ENCODE measurements around the gene CBX6.
A peak's percentile ranks its signal among the peaks of the same experiment; 100 is the strongest.

The CBX6 gene

DNA sequence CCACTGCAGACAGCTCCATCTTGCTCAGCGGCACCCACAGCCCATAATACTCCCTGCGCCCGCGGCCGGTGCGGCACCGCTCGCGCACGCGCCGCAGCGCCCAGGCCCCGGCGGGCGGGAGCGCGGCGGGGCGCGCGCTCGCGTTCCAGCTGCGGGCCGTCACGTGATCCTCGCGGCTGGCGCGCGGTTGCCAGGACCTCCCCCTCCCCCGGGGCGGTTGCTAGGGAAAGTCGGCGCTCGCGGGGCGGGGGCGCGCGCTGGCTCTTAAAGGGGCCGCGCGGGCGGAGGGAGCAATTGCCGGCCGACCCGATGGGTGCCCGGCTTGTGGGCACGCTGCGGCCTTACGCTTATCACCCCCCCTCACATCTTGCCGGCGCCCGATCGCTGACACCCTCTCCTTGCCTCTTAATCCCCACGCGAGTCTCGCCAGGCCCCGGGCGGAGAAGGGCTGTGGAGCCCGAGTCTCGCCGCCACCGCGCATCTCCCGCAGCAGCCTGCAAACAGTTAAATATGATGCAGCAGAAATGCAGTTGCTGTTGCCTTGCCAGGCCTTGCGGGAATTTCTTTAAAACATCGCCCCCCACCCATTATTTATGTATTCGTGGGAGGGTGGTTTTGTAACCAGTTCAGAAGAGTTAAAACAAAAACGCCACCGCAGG is at the start of gene CBX6:
Gene CBX6 (minus strand): TSS at position 45 of the 659 bp plus-strand sequence. CDS start 26 bp downstream, at position 19.
- Histone ChIP-seq H3K9me3 (ENCODE audit: insufficient read depth, low read length) (no peaks in the 10 kb centered on the region), H2AFZ (ENCODE audit: low read depth, low read length) (peak within 1 kb of the TSS; percentile 29), H3K4me2 (ENCODE audit: low read length) (peak within 1 kb of the TSS; percentile 99), H3K9ac (ENCODE audit: low read length) (peak within 1 kb of the TSS; percentile 90), H3K79me2 (ENCODE audit: low read length) (peaks cover 45% of the 10 kb centered on the region), H3K4me3 (ENCODE audit: low read length) (peak within 1 kb of the TSS; percentile 88), H4K20me1 (ENCODE audit: insufficient read depth, low read length) (peaks cover 29% of the 10 kb centered on the region), H3K4me1 (ENCODE audit: low read length) (peaks cover 45% of the 10 kb centered on the region), H3K27me3 (ENCODE audit: low read depth, low read length) (no peaks in the 10 kb centered on the region), H3K27ac (ENCODE audit: low read length) (peak within 1 kb of the TSS; percentile 71), H3K36me3 (replicated peaks; ENCODE audit: low read depth, low read length) (peaks cover 25% of the 10 kb centered on the region)
- TF ChIP-seq CTCF (IDR thresholded peaks at IDR 0.05; ENCODE audit: low read depth, low read length) (no peak), EZH2phosphoT487 (IDR thresholded peaks at IDR 0.05; ENCODE audit: low read depth) (no peak)

- Histone ChIP-seq H3K9me3 (ENCODE audit: insufficient read depth, low read length) (no peaks in the 10 kb centered on the region), H3K27ac (ENCODE audit: low read length) (no peak overlapping the region), H3K4me2 (ENCODE audit: low read length) (no peak overlapping the region), H3K4me1 (ENCODE audit: low read length) (no peaks in the 10 kb centered on the region), H3K27me3 (ENCODE audit: low read depth, low read length) (peaks cover 29% of the 10 kb centered on the region), H3K9ac (ENCODE audit: low read length) (no peak overlapping the region), H4K20me1 (ENCODE audit: insufficient read depth, low read length) (no peaks in the 10 kb centered on the region), H2AFZ (ENCODE audit: low read depth, low read length) (no peak overlapping the region), H3K36me3 (replicated peaks; ENCODE audit: low read depth, low read length) (no peaks in the 10 kb centered on the region), H3K4me3 (ENCODE audit: low read length) (no peak overlapping the region), H3K79me2 (ENCODE audit: low read length) (no peaks in the 10 kb centered on the region)
- no peak for TF ChIP-seq EZH2phosphoT487 (IDR thresholded peaks at IDR 0.05; ENCODE audit: low read depth)
- no peak for TF ChIP-seq CTCF (IDR thresholded peaks at IDR 0.05; ENCODE audit: low read depth, low read length)
Measured at GRCh38 chr22:38921806-38922205, 49.8 kb upstream of the CBX6 start.

DNA sequence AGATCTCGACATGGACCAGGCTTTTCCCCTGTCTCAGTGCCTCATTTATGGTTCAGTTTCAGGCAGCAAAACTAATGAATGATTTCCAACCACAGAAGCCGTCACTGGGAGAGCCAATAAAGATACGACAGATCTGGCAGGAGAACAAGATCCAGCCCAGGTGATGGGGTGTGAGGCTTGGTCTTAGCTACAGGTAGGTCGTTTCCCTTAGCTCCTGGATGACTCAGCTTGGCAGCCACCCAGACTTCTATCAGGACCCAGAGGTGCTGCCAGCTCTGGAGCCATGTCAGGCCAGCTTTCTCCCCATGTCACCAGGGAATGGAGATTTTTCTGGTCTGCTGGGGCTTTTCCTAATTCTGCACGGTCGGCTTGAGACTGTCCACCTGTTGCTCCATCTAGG is 49.1 kb upstream of the CBX6 start:
- peaks cover 36% of the 10 kb centered on the region for H3K27me3 ChIP-seq (ENCODE audit: low read depth, low read length)
- TF ChIP-seq CTCF (IDR thresholded peaks at IDR 0.05; ENCODE audit: low read depth, low read length) = no peak
- TF ChIP-seq EZH2phosphoT487 (IDR thresholded peaks at IDR 0.05; ENCODE audit: low read depth) = no peak
- H3K4me3 ChIP-seq (ENCODE audit: low read length) = no peak overlapping the region
- no peak overlapping the region for H3K27ac ChIP-seq (ENCODE audit: low read length)
- H3K9ac ChIP-seq (ENCODE audit: low read length) = no peak overlapping the region
- H3K9me3 ChIP-seq (ENCODE audit: insufficient read depth, low read length) = no peaks in the 10 kb centered on the region
- H3K4me1 ChIP-seq (ENCODE audit: low read length) = no peaks in the 10 kb centered on the region
- H3K36me3 ChIP-seq (replicated peaks; ENCODE audit: low read depth, low read length) = no peaks in the 10 kb centered on the region
- no peak overlapping the region for H3K4me2 ChIP-seq (ENCODE audit: low read length)
- no peaks in the 10 kb centered on the region for H4K20me1 ChIP-seq (ENCODE audit: insufficient read depth, low read length)
- H3K79me2 ChIP-seq (ENCODE audit: low read length) = no peaks in the 10 kb centered on the region
- no peak overlapping the region for H2AFZ ChIP-seq (ENCODE audit: low read depth, low read length)

GRCh38 chr22:38919631-38920190 is 47.7 kb upstream of the CBX6 start:
- Histone ChIP-seq H3K27me3 (ENCODE audit: low read depth, low read length) (peaks cover 33% of the 10 kb centered on the region), H2AFZ (ENCODE audit: low read depth, low read length) (no peak overlapping the region), H3K9me3 (ENCODE audit: insufficient read depth, low read length) (no peaks in the 10 kb centered on the region), H4K20me1 (ENCODE audit: insufficient read depth, low read length) (no peaks in the 10 kb centered on the region), H3K79me2 (ENCODE audit: low read length) (no peaks in the 10 kb centered on the region), H3K9ac (ENCODE audit: low read length) (no peak overlapping the region), H3K4me2 (ENCODE audit: low read length) (no peak overlapping the region), H3K36me3 (replicated peaks; ENCODE audit: low read depth, low read length) (no peaks in the 10 kb centered on the region), H3K4me1 (ENCODE audit: low read length) (no peaks in the 10 kb centered on the region), H3K4me3 (ENCODE audit: low read length) (no peak overlapping the region), H3K27ac (ENCODE audit: low read length) (no peak overlapping the region)
- TF ChIP-seq CTCF (IDR thresholded peaks at IDR 0.05; ENCODE audit: low read depth, low read length) (no peak), EZH2phosphoT487 (IDR thresholded peaks at IDR 0.05; ENCODE audit: low read depth) (no peak)
